GM23338 (cell line): ENCODE results near the gene GALNT11. TPM values are rescaled to one million over a fixed set of nuclear protein-coding genes. Genes with fewer than 3 reads are reported as not detected.

ENCODE experiments used
- ATAC-seq: fragments of 200-7000 bp; cut with Tn5 transposase; 3 replicates; pipeline ENCODE4 v1.9.1; 2020
- DNase-seq: peaks from one replicate; pipeline ENCODE4 v3.0.0-alpha.2; 2015; ENCODE audit warnings: low spot score
- H2AFZ ChIP-seq: fragments of 200-600 bp; sonication (generic); 2 replicates; pipeline ENCODE4 v1.8.0; 2016; ENCODE audit warnings: antibody characterized with exemption, mild to moderate bottlenecking, moderate library complexity
- H3F3A ChIP-seq: fragments of 200-600 bp; sonication (generic); replicated peaks from 2 replicates; pipeline ENCODE4 v1.8.0; 2017; ENCODE audit warnings: antibody characterized with exemption, mixed run types, low read depth
- H3K27ac ChIP-seq: fragments of 200-600 bp; sonication (generic); 2 replicates; pipeline ENCODE4 v1.6.1; 2016; ENCODE audit warnings: low read depth
- H3K27me3 ChIP-seq: fragments of 200-600 bp; sonication (generic); 2 replicates; pipeline ENCODE4 v1.8.0; 2016; ENCODE audit warnings: mild to moderate bottlenecking, mixed run types, moderate library complexity; ENCODE audit not compliant: insufficient read depth
- H3K36me3 ChIP-seq: fragments of 200-600 bp; sonication (generic); 2 replicates; pipeline ENCODE4 v1.8.0; 2016; ENCODE audit warnings: mild to moderate bottlenecking; ENCODE audit not compliant: insufficient read depth
- H3K4me1 ChIP-seq: fragments of 200-600 bp; sonication (generic); 2 replicates; pipeline ENCODE4 v1.8.0; 2016; ENCODE audit warnings: mild to moderate bottlenecking, moderate library complexity; ENCODE audit not compliant: insufficient read depth
- H3K4me2 ChIP-seq: fragments of 200-600 bp; sonication (generic); 2 replicates; pipeline ENCODE4 v1.7.1; 2017; ENCODE audit warnings: mixed run types
- H3K4me3 ChIP-seq: fragments of 200-600 bp; sonication (generic); 2 replicates; pipeline ENCODE4 v1.6.1; 2016; ENCODE audit warnings: mixed run types
- H3K79me2 ChIP-seq: fragments of 200-600 bp; sonication (generic); replicated peaks from 2 replicates; pipeline ENCODE4 v1.8.0; 2017; ENCODE audit warnings: mild to moderate bottlenecking; ENCODE audit not compliant: insufficient read depth
- H3K9me2 ChIP-seq: fragments of 200-600 bp; sonication (generic); 2 replicates; pipeline ENCODE4 v1.8.0; 2017; ENCODE audit not compliant: insufficient read depth
- H4K20me1 ChIP-seq: fragments of 200-600 bp; sonication (generic); replicated peaks from 2 replicates; pipeline ENCODE4 v1.8.0; 2017; ENCODE audit warnings: mild to moderate bottlenecking; ENCODE audit not compliant: insufficient read depth
- H3K27ac Mint-ChIP-seq: 2 replicates; pipeline ENCODE4 v1.8.0; 2020; ENCODE audit warnings: inconsistent platforms, mild to moderate bottlenecking, moderate library complexity, mixed read lengths
- H3K27me3 Mint-ChIP-seq: 3 replicates; pipeline ENCODE4 v1.8.0; 2022; ENCODE audit warnings: low read depth, mild to moderate bottlenecking, moderate library complexity, mixed read lengths, inconsistent platforms; ENCODE audit not compliant: insufficient read depth, poor library complexity
- H3K36me3 Mint-ChIP-seq: 3 replicates; pipeline ENCODE4 v1.8.0; 2021; ENCODE audit warnings: low read depth, mild to moderate bottlenecking, inconsistent platforms, moderate library complexity, mixed read lengths
- H3K4me1 Mint-ChIP-seq: 3 replicates; pipeline ENCODE4 v1.8.0; 2020; ENCODE audit warnings: mild to moderate bottlenecking, inconsistent platforms, mixed read lengths
- H3K4me3 Mint-ChIP-seq: 3 replicates; pipeline ENCODE4 v1.8.0; 2021; ENCODE audit warnings: moderate library complexity, mild to moderate bottlenecking, inconsistent platforms, mixed read lengths
- H3K9me3 Mint-ChIP-seq: 3 replicates; pipeline ENCODE4 v1.8.0; 2020; ENCODE audit warnings: moderate library complexity, mild to moderate bottlenecking, inconsistent platforms, mixed read lengths
- CREB1 ChIP-seq: fragments of 250-450 bp; sonication (Bioruptor Pico); IDR thresholded peaks from 2 replicates; pipeline ENCODE4 v1.5.0; 2020; ENCODE audit warnings: low read depth, mild to moderate bottlenecking, moderate library complexity
- CTCF ChIP-seq, 2 experiments: fragments of 200-600 bp in 1 of 2; sonication (generic) in 1 of 2; conservative IDR thresholded peaks; 2 replicates each; pipeline versions ENCODE4 v1.5.1 to v1.6.1; 2016 to 2017; ENCODE audit warnings: antibody characterized with exemption in 2 of 2, low read depth in 2 of 2, mild to moderate bottlenecking in 2 of 2, moderate library complexity in 1 of 2
- REST ChIP-seq: IDR thresholded peaks from one replicate; pipeline ENCODE4 v1.6.1; 2018; ENCODE audit warnings: antibody characterized with exemption; ENCODE audit not compliant: unreplicated experiment
- STAT1 ChIP-seq: IDR thresholded peaks from one replicate; pipeline ENCODE4 v1.6.1; 2016; ENCODE audit warnings: antibody characterized with exemption; ENCODE audit not compliant: unreplicated experiment
- ZNF114 ChIP-seq: fragments of 250-450 bp; sonication (Bioruptor Pico); IDR thresholded peaks from 2 replicates; pipeline ENCODE4 v1.5.0; 2020; ENCODE audit warnings: mild to moderate bottlenecking, moderate library complexity
- polyA plus RNA-seq: library from polyadenylated mRNA; unstranded; fragments of >200 nt; fragmentation: Nextera tagmentation; extraction: Ambion mirVana; gene quantifications from 2 replicates; pipeline ENCODE4 v1.2.1, GENCODE V29; 2016
- total RNA-seq: library from RNA; depleted of rRNA; stranded (reverse); fragments of >200 nt; shearing (Covaris generic); gene quantifications from 2 replicates; pipeline ENCODE4 v1.2.3, GENCODE V29; 2014

The GALNT11 gene
- total and polyA plus RNA-seq, 2 experiments from 2014 or later, result 16.1 to 33.6 TPM

- Histone ChIP-seq H4K20me1 (peaks cover 6% of the 10 kb centered on the region), H3K4me2 (no peak overlapping the region), H2AFZ (no peak overlapping the region), H3F3A (no peaks in the 10 kb centered on the region), H3K4me3 (no peak overlapping the region), H3K36me3 (no peaks in the 10 kb centered on the region; the same call in none of the 2 replicates), H3K27ac (no peak overlapping the region), H3K27me3 (no peaks in the 10 kb centered on the region), H3K9me2 (no peaks in the 10 kb centered on the region), H3K4me1 (no peaks in the 10 kb centered on the region), H3K79me2 (no peaks in the 10 kb centered on the region)
- no peak overlapping the region; the same call in 1 of the 2 replicates for H3K27ac Mint-ChIP-seq
- H3K4me1 Mint-ChIP-seq, result no peaks in the 10 kb centered on the region
- peak; percentile 66 for DNase-seq
- no peaks in the 10 kb centered on the region for H3K9me3 Mint-ChIP-seq
- TF ChIP-seq CTCF (conservative IDR thresholded peaks at IDR 0.05; ENCODE audit: low read depth in 2 of 2) (peak; percentile 68 to 87), ZNF114 (no peak)
- H3K4me3 Mint-ChIP-seq, result no peak overlapping the region
- no peaks in the 10 kb centered on the region for H3K27me3 Mint-ChIP-seq
- peaks cover 39% of the 10 kb centered on the region for H3K36me3 Mint-ChIP-seq
- ATAC-seq, result peak; percentile 82
Observed at GRCh38 chr7:152145853-152146466, 120.5 kb downstream of the GALNT11 start.

- ATAC-seq (no peak), DNase-seq (no peak)
- no peak overlapping the region for H3K4me3 ChIP-seq
- H3K4me2 ChIP-seq, result no peak overlapping the region
- no peaks in the 10 kb centered on the region for H3K79me2 ChIP-seq
- TF ChIP-seq CREB1 (CRISPR knock-in tag) (no peak), CTCF (conservative IDR thresholded peaks at IDR 0.05; ENCODE audit: low read depth in 2 of 2) (no peak), STAT1 (no peak), REST (peak; percentile 34)
- no peak overlapping the region; the same call in 1 of the 2 replicates for H3K27ac Mint-ChIP-seq
- no peak overlapping the region for H3K4me3 Mint-ChIP-seq
- H3F3A ChIP-seq, result no peaks in the 10 kb centered on the region
- H3K9me2 ChIP-seq, result no peaks in the 10 kb centered on the region
- peaks cover 2% of the 10 kb centered on the region for H3K27me3 Mint-ChIP-seq
- H2AFZ ChIP-seq, result no peak overlapping the region
- H3K27me3 ChIP-seq, result no peaks in the 10 kb centered on the region
- H3K36me3 ChIP-seq, result peaks cover 12% of the 10 kb centered on the region
- H3K9me3 Mint-ChIP-seq, result no peaks in the 10 kb centered on the region
- peaks cover 47% of the 10 kb centered on the region for H3K36me3 Mint-ChIP-seq
- H3K27ac ChIP-seq, result no peak overlapping the region
- H4K20me1 ChIP-seq, result peaks cover 6% of the 10 kb centered on the region; the same call in 1 of the 2 replicates
- no peaks in the 10 kb centered on the region for H3K4me1 Mint-ChIP-seq
- H3K4me1 ChIP-seq, result no peaks in the 10 kb centered on the region
Observed at GRCh38 chr7:152148706-152149105, 123.2 kb downstream of the GALNT11 start.
